WI38 (cell line): ENCODE measurements around the gene SCUBE3.

Experiments
- H3K4me3 ChIP-seq: 2 replicates; pipeline ENCODE4 v1.5.1; 2011; ENCODE audit warnings: low read depth, mild to moderate bottlenecking, control low read depth, low read length
- TF ChIP-seq, protein P1 (sequence below): IDR thresholded peaks from 2 replicates; pipeline ENCODE4 v1.5.1; 2012; ENCODE audit warnings: low read depth, mild to moderate bottlenecking, control low read depth, low read length

The SCUBE3 gene

DNA sequence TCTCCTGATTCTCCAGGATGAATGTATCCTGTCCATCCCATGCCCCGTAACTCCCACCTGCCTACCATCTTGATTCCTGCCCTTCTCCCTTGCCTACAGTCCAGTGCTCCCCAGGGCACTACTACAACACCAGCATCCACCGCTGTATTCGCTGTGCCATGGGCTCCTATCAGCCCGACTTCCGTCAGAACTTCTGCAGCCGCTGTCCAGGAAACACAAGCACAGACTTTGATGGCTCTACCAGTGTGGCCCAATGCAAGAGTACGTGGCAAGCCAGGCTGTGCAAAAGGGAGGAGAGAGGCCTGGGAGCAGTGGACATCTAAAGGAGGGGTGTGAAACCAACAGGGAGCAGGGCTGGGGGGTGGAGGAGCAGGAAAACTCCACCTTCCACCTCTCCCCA lies 30.8 kb downstream of the SCUBE3 start:
- TF ChIP-seq, protein P1, sequence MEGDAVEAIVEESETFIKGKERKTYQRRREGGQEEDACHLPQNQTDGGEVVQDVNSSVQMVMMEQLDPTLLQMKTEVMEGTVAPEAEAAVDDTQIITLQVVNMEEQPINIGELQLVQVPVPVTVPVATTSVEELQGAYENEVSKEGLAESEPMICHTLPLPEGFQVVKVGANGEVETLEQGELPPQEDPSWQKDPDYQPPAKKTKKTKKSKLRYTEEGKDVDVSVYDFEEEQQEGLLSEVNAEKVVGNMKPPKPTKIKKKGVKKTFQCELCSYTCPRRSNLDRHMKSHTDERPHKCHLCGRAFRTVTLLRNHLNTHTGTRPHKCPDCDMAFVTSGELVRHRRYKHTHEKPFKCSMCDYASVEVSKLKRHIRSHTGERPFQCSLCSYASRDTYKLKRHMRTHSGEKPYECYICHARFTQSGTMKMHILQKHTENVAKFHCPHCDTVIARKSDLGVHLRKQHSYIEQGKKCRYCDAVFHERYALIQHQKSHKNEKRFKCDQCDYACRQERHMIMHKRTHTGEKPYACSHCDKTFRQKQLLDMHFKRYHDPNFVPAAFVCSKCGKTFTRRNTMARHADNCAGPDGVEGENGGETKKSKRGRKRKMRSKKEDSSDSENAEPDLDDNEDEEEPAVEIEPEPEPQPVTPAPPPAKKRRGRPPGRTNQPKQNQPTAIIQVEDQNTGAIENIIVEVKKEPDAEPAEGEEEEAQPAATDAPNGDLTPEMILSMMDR: no peak
- H3K4me3 ChIP-seq: no peak overlapping the region

DNA sequence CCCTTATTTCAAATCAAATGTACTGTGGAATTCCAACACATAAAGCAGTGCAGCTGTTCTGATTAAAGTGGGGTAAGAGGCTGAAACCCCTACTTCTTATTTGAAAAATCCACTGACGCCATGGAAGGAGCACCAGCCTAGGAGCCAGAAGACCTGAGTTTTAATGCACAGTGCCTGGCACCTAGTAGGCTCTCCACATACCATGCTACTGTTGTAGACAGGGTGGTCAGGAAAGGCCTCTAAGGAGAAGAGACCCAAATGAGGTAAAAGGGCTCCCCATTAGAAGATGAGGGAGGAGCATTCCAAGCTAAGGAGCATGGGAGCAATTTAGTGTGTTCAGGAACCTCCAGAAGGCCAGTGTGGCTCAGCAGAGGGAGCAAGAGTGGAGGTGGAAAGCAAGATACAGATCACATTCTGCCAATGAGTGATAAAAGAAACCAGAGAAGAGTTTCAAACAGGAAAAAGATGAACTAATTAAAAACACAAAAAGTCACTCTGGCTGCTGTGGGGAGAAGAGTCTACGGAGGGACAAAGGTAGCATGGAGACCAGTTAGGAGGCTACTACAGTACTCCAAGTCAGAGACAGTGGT lies 34.0 kb downstream of the SCUBE3 start:
- H3K4me3 ChIP-seq: no peak overlapping the region
- TF ChIP-seq, protein P1: no peak

DNA sequence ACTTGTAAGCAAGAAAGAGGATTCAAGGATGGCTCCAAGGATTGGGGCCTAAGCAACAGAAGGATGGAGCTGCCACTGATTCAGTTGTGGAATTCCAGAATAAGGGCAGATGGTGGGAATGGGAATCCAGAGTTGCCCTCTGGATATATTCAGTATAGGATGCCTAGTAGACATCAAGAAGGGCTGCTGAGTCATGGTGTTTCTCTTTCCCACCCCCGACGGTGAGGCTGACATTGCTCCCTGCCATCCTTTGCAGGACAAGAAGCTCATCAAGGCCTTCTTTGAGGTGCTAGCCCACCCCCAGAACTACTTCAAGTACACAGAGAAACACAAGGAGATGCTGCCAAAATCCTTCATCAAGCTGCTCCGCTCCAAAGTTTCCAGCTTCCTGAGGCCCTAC lies 34.5 kb downstream of the SCUBE3 start:
- no peak overlapping the region for H3K4me3 ChIP-seq
- TF ChIP-seq, protein P1: no peak

DNA sequence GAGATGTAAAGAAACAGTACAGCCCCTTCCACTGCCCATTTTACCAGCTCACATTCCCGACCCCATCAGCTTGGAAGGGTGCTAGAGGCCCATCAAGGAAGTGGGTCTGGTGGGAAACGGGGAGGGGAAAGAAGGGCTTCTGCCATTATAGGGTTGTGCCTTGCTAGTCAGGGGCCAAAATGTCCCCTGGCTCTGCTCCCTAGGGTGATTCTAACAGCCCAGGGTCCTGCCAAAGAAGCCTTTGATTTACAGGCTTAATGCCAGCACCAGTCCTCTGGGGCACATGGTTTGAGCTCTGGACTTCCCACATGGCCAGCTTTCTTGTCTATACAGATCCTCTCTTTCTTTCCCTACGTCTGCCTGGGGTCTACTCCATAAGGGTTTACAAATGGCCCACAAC lies 35.2 kb downstream of the SCUBE3 start:
- TF ChIP-seq, protein P1: no peak
- H3K4me3 ChIP-seq: no peak overlapping the region

DNA sequence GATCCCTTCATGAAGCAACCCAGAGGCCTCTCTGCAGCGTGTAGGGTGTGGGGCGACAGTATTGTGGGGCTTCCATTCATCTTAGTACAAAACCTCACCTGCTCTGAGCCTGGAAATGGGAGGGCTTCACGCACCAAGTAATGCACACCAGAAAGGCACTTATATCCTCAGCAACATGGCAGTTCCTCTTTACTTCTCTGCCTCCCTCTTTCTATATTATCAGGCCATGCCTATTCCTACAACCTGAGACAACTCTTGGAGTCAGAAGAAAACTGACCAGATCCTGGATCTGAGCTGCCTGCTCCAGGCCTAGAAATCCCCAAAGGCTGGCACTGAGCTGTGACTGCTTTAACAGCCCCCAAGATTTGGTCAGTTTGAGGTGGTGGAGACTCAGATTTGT lies 38.2 kb downstream of the SCUBE3 start:
- TF ChIP-seq, protein P1: no peak
- H3K4me3 ChIP-seq: no peak overlapping the region

DNA sequence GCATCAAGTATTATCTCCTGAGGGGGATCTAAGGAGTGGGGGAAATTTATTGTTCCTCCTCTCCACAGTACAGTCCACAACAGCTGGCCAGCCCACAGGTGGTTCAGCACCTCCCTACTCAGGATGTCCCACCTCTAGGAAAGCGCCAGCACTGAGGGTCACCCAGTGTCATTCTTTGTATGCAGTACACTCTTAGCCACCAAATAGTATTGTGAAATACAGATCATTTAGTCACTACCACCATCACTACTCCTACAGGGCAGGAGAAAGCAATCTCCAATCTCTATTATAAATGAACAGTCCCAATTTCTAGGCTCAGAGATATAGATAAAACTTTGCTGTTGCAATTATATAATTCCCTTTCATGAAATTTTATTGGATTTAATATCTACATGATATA lies 39.5 kb downstream of the SCUBE3 start:
- no peak overlapping the region for H3K4me3 ChIP-seq
- TF ChIP-seq, protein P1: no peak

DNA sequence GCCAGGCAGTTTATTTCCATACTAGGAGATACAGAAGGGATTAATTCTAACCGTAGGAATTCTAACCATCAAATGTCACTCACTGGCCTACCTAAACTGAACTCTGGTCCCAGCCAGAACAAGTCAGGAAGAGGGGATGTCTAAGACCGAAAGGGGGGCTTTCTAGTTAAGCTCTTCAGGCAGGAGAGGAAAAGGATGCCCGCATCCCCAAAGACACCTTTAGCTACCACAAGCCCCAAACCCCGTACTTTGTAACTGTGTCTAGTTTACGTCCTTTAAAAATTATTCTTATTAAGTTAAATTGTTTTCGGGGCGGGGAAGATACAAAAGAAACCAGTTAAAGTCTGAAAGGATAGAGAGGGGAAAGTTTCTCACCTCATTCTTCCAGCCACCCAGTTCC lies 44.6 kb downstream of the SCUBE3 start:
- TF ChIP-seq, protein P1: no peak
- peak overlapping the region; percentile 88 for H3K4me3 ChIP-seq
